Panc1 (cell line): ENCODE measurements around the gene WWOX.

Experiments
- CTCF ChIP-seq: fragments of 450-650 bp; IDR thresholded peaks from 2 replicates; pipeline ENCODE4 v1.5.1; 2017; ENCODE audit warnings: mild to moderate bottlenecking
- POLR2AphosphoS5 ChIP-seq: IDR thresholded peaks from 2 replicates; pipeline ENCODE4 v1.6.1; 2012; ENCODE audit warnings: mild to moderate bottlenecking, low read depth, low read length, moderate library complexity
- SIN3A ChIP-seq: IDR thresholded peaks from 2 replicates; pipeline ENCODE4 v1.6.1; 2012; ENCODE audit warnings: low read depth, mild to moderate bottlenecking, low read length, moderate library complexity, borderline replicate concordance; ENCODE audit not compliant: insufficient read depth
- TCF7L2 ChIP-seq: IDR thresholded peaks from 2 replicates; pipeline ENCODE4 v1.6.1; 2011; ENCODE audit warnings: mild to moderate bottlenecking, low read depth, low read length, inconsistent platforms

GRCh38 chr16:79185711-79186110, 1086.3 kb downstream of the WWOX start:
- TF ChIP-seq TCF7L2 = no peak
- no peak for TF ChIP-seq CTCF
- TF ChIP-seq SIN3A = no peak
- no peak for TF ChIP-seq POLR2AphosphoS5
